ENCODE results near the gene ASTL.

The ASTL gene

DNA sequence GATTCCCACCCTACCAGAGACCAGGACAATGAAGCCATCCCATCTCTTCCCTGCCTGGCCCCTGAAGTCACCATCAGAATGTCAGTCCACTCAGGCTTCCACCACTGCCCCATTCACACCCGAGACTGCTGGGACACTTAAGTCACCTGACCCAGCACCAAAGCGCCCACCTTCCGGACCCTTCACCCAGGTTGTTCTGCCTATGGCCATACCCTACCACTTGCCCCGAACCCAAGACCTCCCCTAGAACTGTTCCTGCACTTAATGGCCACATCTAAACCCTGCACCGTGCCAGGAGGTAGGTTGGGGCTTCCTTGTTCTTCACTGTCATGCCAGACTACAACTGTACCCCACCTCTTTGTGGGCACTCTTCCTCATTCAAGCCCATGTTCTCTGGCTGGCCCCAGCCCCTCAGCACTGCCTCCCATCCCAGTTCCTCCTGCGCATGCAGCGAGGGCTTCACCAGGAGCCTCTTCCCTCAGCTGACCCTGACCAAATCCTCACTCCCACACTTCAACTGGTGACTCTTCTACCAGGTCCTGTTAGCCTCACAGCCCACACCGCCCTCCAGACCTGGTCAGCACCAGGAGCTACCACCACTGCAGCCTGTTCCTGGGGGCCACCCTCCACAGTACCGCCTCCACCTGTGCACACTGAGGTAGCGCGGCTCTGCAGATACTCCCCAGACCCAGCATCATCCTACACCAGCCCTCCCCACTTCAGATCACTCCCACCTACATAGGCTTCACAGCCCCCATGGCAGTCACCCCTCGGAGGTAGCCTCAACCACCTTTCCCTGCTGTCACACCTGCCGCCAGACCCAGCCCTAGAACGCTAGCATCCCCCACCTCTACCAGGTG lies 13.7 kb downstream of the ASTL start:
- DNase-seq: no peak

DNA sequence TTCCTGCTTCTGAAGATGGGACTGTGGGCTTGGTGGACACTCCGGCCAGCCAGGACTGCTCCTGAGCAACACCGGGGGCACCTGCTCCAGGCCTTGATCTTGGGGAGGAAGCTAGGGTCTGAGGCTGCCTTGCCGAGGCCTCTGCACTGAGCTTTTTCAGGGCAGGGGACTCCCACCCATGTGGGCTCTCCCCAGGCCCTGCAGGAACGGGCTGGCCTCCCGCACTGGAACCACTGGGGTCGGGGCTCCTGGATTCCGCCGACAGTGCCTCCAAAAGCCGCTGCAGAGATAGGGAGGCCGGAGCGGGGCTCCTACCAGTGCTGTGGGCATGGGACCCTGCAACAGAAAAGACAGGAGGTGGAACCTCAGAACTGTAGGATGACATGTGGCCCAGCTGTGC lies 14.4 kb downstream of the ASTL start:
- no peak for DNase-seq

DNA sequence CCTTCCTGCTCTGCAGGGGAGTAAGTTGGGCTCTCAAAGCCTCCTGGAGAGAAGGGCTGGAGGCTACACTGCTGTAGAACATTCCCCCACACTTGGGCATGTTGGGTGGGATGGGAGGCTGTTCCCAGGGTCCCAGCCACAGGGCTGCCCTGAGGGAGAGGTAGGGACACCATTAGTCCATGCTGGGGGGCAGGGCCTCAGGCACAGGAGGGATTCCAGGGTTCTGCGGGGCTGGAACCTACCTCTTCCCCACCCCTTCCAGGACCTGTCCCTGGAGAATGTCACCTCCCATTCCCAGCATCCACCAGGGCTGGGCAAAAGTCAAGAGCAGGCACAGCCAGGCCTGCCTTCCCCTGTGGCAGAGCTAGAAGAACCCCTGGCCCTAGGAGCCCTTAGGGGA lies 15.0 kb downstream of the ASTL start:
- DNase-seq: no peak

DNA sequence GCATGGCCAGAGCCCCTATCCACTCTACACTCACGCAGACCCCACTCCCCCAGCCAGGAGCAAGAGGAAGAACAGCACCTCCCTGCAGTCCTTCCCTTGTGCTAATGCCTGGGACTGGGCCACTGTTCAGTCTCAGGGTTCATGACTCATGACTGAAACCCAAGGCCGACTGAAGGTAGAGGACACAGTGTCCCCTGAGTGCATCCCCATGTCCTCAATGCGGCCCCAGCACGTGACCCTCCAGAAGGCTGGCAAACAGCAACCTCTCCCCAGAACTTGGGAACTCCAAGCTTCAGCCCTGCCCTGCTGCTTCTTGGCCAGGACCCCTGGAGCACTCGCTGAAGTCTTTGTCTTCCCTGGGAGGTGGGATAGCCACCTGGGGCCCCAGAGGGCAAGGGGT lies 15.9 kb downstream of the ASTL start:
- DNase-seq: no peak

GRCh38 chr2:96121414-96121813 lies 16.9 kb downstream of the ASTL start:
- DNase-seq: no peak

- no peak for DNase-seq
These were observed 17.3 kb downstream of the ASTL start for GRCh38 chr2:96120991-96121390.

- DNase-seq: no peak
These were observed 18.1 kb downstream of the ASTL start for GRCh38 chr2:96120091-96120720.

DNA sequence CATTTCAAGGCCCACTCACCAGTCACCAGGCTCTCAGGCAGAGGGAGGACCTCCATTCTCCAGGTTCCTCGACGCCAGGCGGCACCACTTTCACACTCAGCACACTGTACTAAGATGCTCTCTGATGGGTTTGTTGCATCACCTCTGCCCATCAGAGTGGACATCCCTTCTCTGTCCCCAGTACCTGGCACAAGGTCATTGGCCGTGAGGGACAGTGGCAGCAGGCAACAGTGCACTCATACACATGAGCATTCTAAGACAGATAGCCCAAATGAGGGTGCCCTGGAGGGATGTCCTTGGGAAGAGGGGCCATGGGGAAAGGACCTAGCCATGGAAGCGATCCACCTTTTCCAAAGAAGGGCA lies 18.9 kb downstream of the ASTL start:
- no peak for DNase-seq

GRCh38 chr2:96118698-96119388 lies 19.5 kb downstream of the ASTL start:
- DNase-seq: no peak

- no peak for DNase-seq
These were observed 20.4 kb downstream of the ASTL start for GRCh38 chr2:96117701-96118588.

- DNase-seq: peak; percentile 44
These were observed 21.3 kb downstream of the ASTL start for GRCh38 chr2:96116879-96117533.

GRCh38 chr2:96116424-96116878 lies 21.9 kb downstream of the ASTL start, which contains the start of gene ADRA2B:
Gene ADRA2B (minus strand): TSS chr2:96116571. CDS start chr2:96116149, 422 bp downstream.
- peak; percentile 67 for DNase-seq

- DNase-seq: no peak
These were observed 22.5 kb downstream of the ASTL start for GRCh38 chr2:96115631-96116423.

GRCh38 chr2:96114903-96115581 lies 23.3 kb downstream of the ASTL start:
- DNase-seq: no peak

GRCh38 chr2:96114546-96114902 lies 23.8 kb downstream of the ASTL start:
- DNase-seq: no peak

DNA sequence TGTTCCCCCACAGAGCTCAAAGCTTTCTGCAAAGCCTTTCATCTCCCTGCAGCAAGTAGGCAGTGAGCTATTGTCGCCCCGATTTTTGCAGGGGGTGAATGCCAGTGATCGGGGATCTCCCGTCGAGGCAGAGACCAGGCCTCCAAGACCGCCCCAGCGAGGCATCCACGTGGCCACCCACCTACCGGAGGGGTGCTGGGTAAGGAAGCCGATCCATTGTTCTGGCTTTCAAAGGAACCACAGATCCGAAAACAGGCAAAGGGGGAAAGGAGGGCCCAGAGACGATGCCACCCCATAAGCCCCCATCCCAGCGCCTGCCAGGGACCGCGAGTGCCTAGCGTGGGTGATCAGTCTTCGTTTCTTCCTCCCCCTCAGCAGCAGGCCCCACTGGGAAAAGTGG lies 24.4 kb downstream of the ASTL start:
- DNase-seq: no peak

DNA sequence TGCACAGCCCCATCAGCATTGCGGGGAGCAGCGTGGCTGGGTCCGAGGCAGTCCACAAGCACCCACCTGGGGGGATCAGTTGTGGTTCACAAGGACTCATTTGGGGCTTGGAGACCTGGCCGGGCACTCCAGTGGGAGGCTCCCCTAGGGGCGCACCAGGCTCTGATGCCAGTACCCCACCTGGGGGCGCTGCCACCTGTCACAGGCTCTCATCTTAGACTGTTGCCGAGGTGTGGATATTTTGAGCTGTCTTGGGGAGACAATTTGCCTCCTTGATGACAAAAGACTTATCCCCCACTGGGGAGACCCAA lies 25.0 kb downstream of the ASTL start:
- DNase-seq: no peak

GRCh38 chr2:96112501-96113366 lies 25.6 kb downstream of the ASTL start:
- no peak for DNase-seq

DNA sequence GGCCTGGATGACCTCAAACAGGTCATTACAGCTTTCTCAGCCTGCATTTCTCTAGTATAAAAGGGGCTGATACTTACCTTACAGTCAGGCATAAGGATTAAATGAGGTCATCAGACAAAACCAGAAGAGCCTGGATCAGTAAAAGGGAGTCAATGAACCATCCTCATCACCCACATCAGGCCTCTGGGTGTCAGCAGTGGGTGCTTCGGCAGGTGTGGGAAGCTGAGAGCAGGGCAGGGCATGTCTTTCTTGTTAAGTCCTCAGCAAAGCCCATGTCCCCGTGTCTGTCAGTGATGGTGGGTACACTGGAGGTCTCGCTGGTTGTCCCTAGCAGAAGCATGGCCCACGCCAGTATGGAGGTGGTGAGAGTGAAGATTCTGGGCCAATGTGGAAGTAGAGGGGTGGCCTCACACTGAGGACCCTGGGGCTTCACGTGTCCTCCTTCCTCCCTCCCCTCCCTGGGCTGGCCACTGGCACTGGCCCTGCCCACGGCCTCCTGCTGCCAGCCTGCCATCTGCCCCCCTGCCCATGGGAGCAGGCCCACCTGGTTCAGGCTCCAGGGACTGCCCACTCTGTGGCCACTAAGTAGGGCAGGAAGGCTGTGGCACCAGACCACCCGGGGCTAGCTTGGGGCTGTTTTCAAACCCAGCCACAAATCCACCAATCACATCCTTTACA lies 26.3 kb downstream of the ASTL start:
- no peak for DNase-seq

Data from stimulated activated CD4-positive, alpha-beta T cell treated with anti-CD3 and anti-CD28 coated beads, Interleukin-1b, Interleukin-23, amount 100 ng/mL, for 48 hours (primary cell).